Subcutaneous adipose tissue (tissue), 4 donors: ENCODE data around the gene CPB2. TPM values are rescaled to one million over a fixed set of nuclear protein-coding genes. Genes with fewer than 3 reads are reported as not detected.

ENCODE experiments used
- total RNA-seq, 4 donors: library from RNA; depleted of rRNA; stranded (reverse); fragments of >200 nt; gene quantifications; one replicate each; pipeline ENCODE4 v1.1.0, GENCODE V29; 2016
- TF ChIP-seq, protein P1 (sequence below): fragments of 450-650 bp; IDR thresholded peaks from one replicate; pipeline ENCODE4 v1.5.1; 2016; ENCODE audit warnings: low read depth, mild to moderate bottlenecking, control low read depth, antibody characterized with exemption, moderate library complexity

Gene CPB2
- total RNA-seq, 4 donors from 2014 or later: 0.34 TPM; not detected in 3

DNA sequence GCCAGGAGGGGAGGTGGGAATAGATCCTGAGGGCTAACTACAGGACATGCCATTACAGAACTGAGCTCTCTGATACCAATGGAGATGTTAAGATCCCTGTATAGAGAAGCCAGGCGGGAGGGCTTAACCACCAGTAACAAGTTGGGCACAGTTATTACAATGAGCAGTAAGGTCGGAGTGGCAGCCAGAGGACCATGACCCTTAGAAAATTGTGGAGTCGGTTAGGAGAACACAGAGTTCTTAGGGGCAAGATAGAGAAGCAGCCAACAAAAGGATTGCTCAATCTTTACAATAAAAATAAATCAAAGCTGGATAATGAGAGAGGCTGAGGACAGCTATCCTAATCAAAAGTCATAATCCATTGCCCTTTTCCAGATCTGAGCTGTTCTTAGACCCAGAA, 10.4 kb downstream of the CPB2 start:
- TF ChIP-seq, protein P1, sequence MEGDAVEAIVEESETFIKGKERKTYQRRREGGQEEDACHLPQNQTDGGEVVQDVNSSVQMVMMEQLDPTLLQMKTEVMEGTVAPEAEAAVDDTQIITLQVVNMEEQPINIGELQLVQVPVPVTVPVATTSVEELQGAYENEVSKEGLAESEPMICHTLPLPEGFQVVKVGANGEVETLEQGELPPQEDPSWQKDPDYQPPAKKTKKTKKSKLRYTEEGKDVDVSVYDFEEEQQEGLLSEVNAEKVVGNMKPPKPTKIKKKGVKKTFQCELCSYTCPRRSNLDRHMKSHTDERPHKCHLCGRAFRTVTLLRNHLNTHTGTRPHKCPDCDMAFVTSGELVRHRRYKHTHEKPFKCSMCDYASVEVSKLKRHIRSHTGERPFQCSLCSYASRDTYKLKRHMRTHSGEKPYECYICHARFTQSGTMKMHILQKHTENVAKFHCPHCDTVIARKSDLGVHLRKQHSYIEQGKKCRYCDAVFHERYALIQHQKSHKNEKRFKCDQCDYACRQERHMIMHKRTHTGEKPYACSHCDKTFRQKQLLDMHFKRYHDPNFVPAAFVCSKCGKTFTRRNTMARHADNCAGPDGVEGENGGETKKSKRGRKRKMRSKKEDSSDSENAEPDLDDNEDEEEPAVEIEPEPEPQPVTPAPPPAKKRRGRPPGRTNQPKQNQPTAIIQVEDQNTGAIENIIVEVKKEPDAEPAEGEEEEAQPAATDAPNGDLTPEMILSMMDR: no peak

DNA sequence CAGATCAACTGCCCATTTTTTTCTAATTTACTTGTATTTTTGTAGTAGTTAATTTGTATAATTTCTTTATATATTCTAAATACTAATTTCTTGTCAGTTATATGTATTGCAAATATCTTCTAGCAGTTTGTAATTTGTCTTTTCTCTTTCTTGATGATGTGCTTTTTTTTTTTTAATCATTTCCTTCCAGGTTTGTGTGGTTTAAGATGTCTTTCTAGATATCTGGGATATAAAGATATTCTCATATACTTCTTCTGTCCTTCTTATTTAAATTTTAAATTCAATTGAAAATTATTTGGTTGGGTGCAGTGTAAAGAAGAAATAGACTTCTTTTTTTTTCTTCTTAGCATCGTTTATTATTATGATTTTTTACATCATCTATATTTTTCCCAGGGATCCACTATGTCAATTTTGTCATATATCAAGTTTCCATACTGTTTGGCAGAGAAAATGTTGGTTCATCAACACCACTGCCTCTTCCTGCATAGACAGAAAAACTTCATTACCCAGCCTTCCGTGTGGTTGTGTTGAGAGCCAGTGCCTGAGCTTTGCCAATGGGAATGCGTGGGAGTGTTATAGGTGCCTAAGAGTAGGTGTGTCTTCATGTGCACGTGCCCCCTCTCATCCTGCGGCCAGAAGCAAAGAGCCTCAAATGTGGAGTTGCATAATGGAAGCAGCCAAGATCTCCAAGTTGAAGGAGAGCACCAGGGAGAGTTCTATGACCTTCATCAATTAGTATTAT, 15.8 kb downstream of the CPB2 start:
- TF ChIP-seq, protein P1: no peak

DNA sequence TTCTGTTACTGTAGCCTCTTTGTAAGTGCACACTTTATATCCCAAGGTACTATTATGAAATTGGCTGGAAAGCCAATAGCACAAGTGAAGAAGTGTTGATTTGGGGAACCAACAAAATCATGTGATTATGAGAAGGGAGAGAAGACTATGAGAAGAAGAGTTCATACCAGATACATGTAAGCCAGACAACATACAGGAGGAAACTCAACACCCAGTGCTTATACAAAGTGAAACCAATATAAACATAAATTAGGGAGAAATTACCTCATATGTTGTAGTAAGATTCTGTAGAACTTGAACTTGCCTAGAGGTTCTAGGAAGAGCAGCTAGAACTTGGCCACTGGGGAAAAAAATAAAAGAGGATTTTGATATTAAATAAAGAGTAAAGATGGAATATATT, 17.4 kb downstream of the CPB2 start:
- TF ChIP-seq, protein P1: no peak

DNA sequence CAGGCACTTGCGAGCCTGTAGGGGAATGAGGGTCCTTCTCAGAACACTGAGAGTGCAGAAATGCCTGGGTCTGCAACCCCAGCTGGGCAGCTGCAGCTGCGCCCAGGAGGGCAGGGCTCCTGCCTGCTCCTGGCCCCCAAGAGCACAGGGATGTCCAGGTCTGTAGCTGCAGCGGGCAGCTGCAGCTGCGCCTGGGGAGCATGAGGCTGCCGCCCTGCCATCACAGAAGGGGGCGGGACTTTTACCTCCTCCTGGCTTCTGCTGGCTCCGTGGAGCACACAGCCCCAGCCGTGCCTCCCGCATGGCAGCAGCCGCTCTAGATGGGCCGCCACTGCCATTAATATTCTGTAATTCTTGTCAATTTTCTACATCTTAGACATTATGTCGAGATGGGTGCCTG, 17.8 kb downstream of the CPB2 start:
- TF ChIP-seq, protein P1: no peak

DNA sequence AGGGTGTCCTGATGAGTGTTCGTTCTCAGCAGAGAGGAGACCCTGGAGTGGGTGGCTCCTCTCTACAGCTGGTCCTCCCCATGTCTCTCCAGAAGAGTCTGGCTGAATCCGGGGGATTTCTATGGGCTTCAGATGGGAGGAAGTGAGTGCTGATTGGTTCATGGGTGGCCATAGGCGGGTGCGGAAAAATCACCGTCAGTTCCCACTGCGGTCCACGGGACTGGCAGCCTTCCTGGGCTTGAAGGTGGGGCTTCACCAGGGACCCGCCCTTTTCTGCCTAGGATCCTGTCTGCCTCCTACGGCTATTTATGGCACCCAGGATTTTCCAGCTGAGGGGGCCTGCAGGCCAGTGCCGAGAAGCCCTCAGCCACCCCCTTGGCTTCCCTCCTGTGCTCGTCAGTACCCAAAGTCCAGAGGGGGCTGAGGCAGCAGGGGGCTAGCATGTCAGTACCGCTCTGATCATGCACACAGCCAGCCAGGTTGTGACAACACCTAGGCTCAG, 18.4 kb downstream of the CPB2 start:
- TF ChIP-seq, protein P1: no peak

DNA sequence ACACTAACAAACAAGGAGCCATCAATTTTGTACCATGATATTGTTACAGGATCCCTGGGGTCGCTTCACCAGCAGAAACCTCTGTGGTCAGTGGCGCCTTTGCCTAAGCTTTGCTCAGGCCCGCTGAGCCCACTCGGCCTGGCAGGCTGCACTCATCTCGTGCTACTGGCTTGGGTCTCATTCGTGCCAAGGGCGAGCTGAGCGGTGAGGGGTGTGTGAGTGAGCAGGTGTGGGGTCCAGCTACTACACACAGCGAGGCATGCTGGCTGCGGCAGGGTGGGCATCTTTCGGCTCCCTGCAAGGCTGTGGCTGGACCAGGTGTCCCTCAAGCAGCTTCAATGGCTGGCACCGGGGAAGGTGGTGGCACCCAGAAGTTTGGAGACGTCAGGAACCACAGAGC, 19.1 kb downstream of the CPB2 start:
- TF ChIP-seq, protein P1: no peak

DNA sequence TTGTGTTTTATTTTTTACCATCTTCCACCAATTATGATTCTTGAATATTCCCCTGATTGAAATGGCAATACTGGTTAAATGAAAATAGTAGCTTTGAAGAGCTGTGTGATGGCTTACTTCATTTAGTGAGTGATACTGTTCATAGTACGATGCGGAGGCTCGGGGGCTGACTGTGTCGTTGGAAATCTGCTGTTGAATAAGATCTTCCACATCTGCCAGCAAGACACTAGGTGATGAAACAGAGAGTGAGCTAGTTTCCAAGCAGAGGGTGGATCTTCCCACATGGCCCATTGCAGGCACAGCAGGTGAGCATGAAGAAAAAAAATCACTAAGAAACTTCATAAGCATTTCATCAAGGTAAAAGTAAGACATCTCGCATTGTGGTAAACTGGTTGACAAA, 22.5 kb downstream of the CPB2 start:
- TF ChIP-seq, protein P1: no peak
